Gastroesophageal sphincter (tissue), 3 donors: ENCODE data around the gene DNAI1.
A peak's percentile ranks its signal among the peaks of the same experiment; 100 is the strongest.

Experiments used
- EP300 ChIP-seq: sonication (generic); formaldehyde crosslinking; IDR thresholded peaks from one replicate; pipeline ENCODE4 v1.6.1; 2017; ENCODE audit warnings: antibody characterized with exemption, mild to moderate bottlenecking
- POLR2A ChIP-seq, 2 donors: fragments of 450-650 bp; IDR thresholded peaks; one replicate each; pipeline ENCODE4 v1.6.1; 2017; ENCODE audit warnings: antibody characterized with exemption in 2 of 2, mild to moderate bottlenecking in 2 of 2, moderate library complexity in 1 of 2
- TF ChIP-seq, protein P1 (sequence below), 4 experiments: fragments of 200-600 bp in 2 of 4; fragments of 450-650 bp in 2 of 4; sonication (generic) in 1 of 4; IDR thresholded peaks; one replicate each; pipeline ENCODE4 v1.5.1; 2017 to 2019; ENCODE audit warnings: antibody characterized with exemption in 4 of 4, mild to moderate bottlenecking in 2 of 4, moderate library complexity in 2 of 4

DNA sequence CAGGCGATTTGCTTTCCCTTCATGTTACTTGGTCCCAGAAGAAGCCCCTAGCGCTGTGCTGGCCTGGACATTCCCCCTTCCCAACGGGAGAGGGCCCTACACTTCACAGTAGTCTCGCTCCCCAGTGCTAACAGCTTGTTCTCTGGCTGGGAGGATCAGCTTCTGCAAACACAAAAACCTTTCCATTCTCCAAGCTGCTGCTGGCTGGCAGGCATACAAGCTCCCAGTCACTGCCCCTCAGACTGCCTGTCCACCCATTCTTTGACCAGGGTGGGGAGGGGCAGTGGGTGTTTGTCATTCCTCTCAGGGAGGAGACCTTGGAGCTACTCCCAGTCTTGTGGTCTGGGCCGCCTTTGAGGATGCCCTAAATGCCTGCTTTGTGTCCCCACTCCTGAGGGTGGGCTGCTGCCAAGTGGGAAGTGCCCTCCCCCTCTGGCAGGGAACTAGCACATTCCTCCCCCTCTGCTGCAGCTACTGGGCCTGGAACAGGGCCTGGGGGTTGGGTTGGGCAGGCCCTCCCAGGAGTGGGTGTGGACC is 43.4 kb downstream of the DNAI1 start:
- TF ChIP-seq POLR2A (IDR thresholded peaks at IDR 0.05) (no peak), EP300 (no peak)
- TF ChIP-seq, protein P1, sequence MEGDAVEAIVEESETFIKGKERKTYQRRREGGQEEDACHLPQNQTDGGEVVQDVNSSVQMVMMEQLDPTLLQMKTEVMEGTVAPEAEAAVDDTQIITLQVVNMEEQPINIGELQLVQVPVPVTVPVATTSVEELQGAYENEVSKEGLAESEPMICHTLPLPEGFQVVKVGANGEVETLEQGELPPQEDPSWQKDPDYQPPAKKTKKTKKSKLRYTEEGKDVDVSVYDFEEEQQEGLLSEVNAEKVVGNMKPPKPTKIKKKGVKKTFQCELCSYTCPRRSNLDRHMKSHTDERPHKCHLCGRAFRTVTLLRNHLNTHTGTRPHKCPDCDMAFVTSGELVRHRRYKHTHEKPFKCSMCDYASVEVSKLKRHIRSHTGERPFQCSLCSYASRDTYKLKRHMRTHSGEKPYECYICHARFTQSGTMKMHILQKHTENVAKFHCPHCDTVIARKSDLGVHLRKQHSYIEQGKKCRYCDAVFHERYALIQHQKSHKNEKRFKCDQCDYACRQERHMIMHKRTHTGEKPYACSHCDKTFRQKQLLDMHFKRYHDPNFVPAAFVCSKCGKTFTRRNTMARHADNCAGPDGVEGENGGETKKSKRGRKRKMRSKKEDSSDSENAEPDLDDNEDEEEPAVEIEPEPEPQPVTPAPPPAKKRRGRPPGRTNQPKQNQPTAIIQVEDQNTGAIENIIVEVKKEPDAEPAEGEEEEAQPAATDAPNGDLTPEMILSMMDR (IDR thresholded peaks at IDR 0.05): peak in 2 of 4 experiments; percentile 16 to 63
